ENCODE measurements around the gene WNK2. TPM values are rescaled to one million over a fixed set of nuclear protein-coding genes. Genes with fewer than 3 reads are reported as not detected.

WNK2 gene
- polyA plus RNA-seq, 3 donors: 0.40 TPM; not detected in 2

GRCh38 chr9:93166699-93167098, 17.2 kb upstream of the WNK2 start:
- no peak overlapping the region for H3K27ac ChIP-seq (ENCODE audit: low read depth in 1 of 2, low read length in 2 of 2)
- WGBS (ENCODE audit: insufficient coverage): 89% methylated on average over 6 of the region's 7 CpGs
- DNase-seq: no peak
- H3K4me3 ChIP-seq (replicated peaks in 1 of 3; ENCODE audit: low read depth in 2 of 3, low read length in 3 of 3): no peak overlapping the region
- intact Hi-C loops (cut with micrococcal nuclease): no loop called here
- Mint-ChIP-seq H3K27me3 (ENCODE audit: low read depth in 3 of 3) (peaks cover 8 to 35% (median 17%) of the 10 kb centered on the region in 3 donors), H3K36me3 (no peaks in the 10 kb centered on the region), H3K27ac (no peak overlapping the region), H3K4me1 (no peaks in the 10 kb centered on the region), H3K4me3 (no peak overlapping the region), H3K9me3 (no peaks in the 10 kb centered on the region)
- H3K79me2 ChIP-seq (ENCODE audit: insufficient read depth, low read length): no peaks in the 10 kb centered on the region
- H2AFZ ChIP-seq (ENCODE audit: insufficient read depth, low read depth, low read length, poor library complexity, severe bottlenecking): no peak overlapping the region
- peaks cover 0 to 4% of the 10 kb centered on the region in 2 donors for H3K27me3 ChIP-seq (ENCODE audit: control insufficient read depth in 2 of 2, insufficient read depth in 2 of 2, low read length in 2 of 2)
- no peak for TF ChIP-seq CTCF (IDR thresholded peaks at IDR 0.05)
- no peak overlapping the region for H3K4me2 ChIP-seq (replicated peaks; ENCODE audit: extremely low read depth, low read length, poor library complexity, severe bottlenecking)
- no peaks in the 10 kb centered on the region for H3K4me1 ChIP-seq (ENCODE audit: control insufficient read depth in 1 of 2, insufficient read depth in 2 of 2, low read length in 2 of 2)
- no peaks in the 10 kb centered on the region for H4K20me1 ChIP-seq (ENCODE audit: insufficient read depth, low read length)
- no peaks in the 10 kb centered on the region for H3K9me3 ChIP-seq (replicated peaks in 1 of 2; ENCODE audit: control insufficient read depth in 1 of 2, insufficient read depth in 1 of 2, low read length in 2 of 2)
- H3K36me3 ChIP-seq (replicated peaks in 1 of 2; ENCODE audit: control insufficient read depth in 1 of 2, insufficient read depth in 2 of 2, low read length in 2 of 2): no peaks in the 10 kb centered on the region
- H3K9ac ChIP-seq (ENCODE audit: insufficient read depth, low read length, poor library complexity, severe bottlenecking): no peak overlapping the region

- H2AFZ ChIP-seq (ENCODE audit: insufficient read depth, low read depth, low read length, poor library complexity, severe bottlenecking): no peak overlapping the region
- H3K4me3 ChIP-seq (replicated peaks in 1 of 3; ENCODE audit: low read depth in 2 of 3, low read length in 3 of 3): no peak overlapping the region
- H3K4me2 ChIP-seq (replicated peaks; ENCODE audit: extremely low read depth, low read length, poor library complexity, severe bottlenecking): no peak overlapping the region
- intact Hi-C loops (cut with micrococcal nuclease): no loop called here
- no peak overlapping the region for H3K27ac Mint-ChIP-seq
- WGBS (ENCODE audit: insufficient coverage): 94% methylated on average over 5 of the region's 6 CpGs
- no peaks in the 10 kb centered on the region for H3K4me1 Mint-ChIP-seq
- H3K4me3 Mint-ChIP-seq: no peak overlapping the region
- H3K9me3 ChIP-seq (replicated peaks in 1 of 2; ENCODE audit: control insufficient read depth in 1 of 2, insufficient read depth in 1 of 2, low read length in 2 of 2): no peaks in the 10 kb centered on the region
- DNase-seq: no peak
- no peak overlapping the region for H3K27ac ChIP-seq (ENCODE audit: low read depth in 1 of 2, low read length in 2 of 2)
- H3K27me3 ChIP-seq (ENCODE audit: control insufficient read depth in 2 of 2, insufficient read depth in 2 of 2, low read length in 2 of 2): peaks cover 0 to 4% of the 10 kb centered on the region in 2 donors
- no peaks in the 10 kb centered on the region for H4K20me1 ChIP-seq (ENCODE audit: insufficient read depth, low read length)
- no peaks in the 10 kb centered on the region for H3K79me2 ChIP-seq (ENCODE audit: insufficient read depth, low read length)
- no peak for TF ChIP-seq CTCF (IDR thresholded peaks at IDR 0.05)
- peaks cover 8 to 34% (median 18%) of the 10 kb centered on the region in 3 donors for H3K27me3 Mint-ChIP-seq (ENCODE audit: low read depth in 3 of 3)
- no peaks in the 10 kb centered on the region for H3K36me3 ChIP-seq (replicated peaks in 1 of 2; ENCODE audit: control insufficient read depth in 1 of 2, insufficient read depth in 2 of 2, low read length in 2 of 2)
- H3K4me1 ChIP-seq (ENCODE audit: control insufficient read depth in 1 of 2, insufficient read depth in 2 of 2, low read length in 2 of 2): no peaks in the 10 kb centered on the region
- no peaks in the 10 kb centered on the region for H3K36me3 Mint-ChIP-seq
- no peaks in the 10 kb centered on the region for H3K9me3 Mint-ChIP-seq
- H3K9ac ChIP-seq (ENCODE audit: insufficient read depth, low read length, poor library complexity, severe bottlenecking): no peak overlapping the region
Measured at GRCh38 chr9:93167185-93167584, 16.8 kb upstream of the WNK2 start.

All from CD14-positive monocyte (primary cell).